Ectodermal cell (in vitro differentiated cells): ENCODE measurements around the gene MTCP1.

ENCODE experiments used
- H3K27ac ChIP-seq: 2 replicates; pipeline ENCODE4 v1.7.0; 2013; ENCODE audit warnings: mild to moderate bottlenecking, low read depth, low read length; ENCODE audit not compliant: insufficient read depth, poor library complexity, severe bottlenecking
- H3K27me3 ChIP-seq: 2 replicates; pipeline ENCODE4 v1.7.0; 2013; ENCODE audit warnings: mild to moderate bottlenecking, low read length; ENCODE audit not compliant: insufficient read depth, control insufficient read depth, poor library complexity, severe bottlenecking
- H3K36me3 ChIP-seq: one replicate; pipeline ENCODE4 v1.7.0; 2013; ENCODE audit warnings: low read length; ENCODE audit not compliant: control insufficient read depth, insufficient read depth
- H3K4me1 ChIP-seq: one replicate; pipeline ENCODE4 v1.7.0; 2013; ENCODE audit warnings: low read length; ENCODE audit not compliant: control insufficient read depth, insufficient read depth
- H3K4me3 ChIP-seq: 2 replicates; pipeline ENCODE4 v1.7.0; 2013; ENCODE audit warnings: low read depth, low read length, control low read depth; ENCODE audit not compliant: insufficient read depth
- H3K9me3 ChIP-seq: 2 replicates; pipeline ENCODE4 v1.7.0; 2013; ENCODE audit warnings: mild to moderate bottlenecking, low read length, moderate library complexity; ENCODE audit not compliant: control insufficient read depth
- WGBS, 2 experiments: methylation state at CpG; one replicate each; pipeline ENCODE4 v1.1.7; 2013; ENCODE audit warnings: missing lambda C conversion rate in 2 of 2; 5-methylcytosine and 5-hydroxymethylcytosine counted together

The MTCP1 gene

GRCh38 chrX:155054255-155054654 lies 16.7 kb downstream of the MTCP1 start:
- H3K9me3 ChIP-seq: no peaks in the 10 kb centered on the region
- 95 to 100% methylated on average over 1 of the region's 4 CpGs for WGBS, 2 experiments
- no peaks in the 10 kb centered on the region for H3K36me3 ChIP-seq
- H3K27ac ChIP-seq: no peak overlapping the region
- no peak overlapping the region for H3K4me3 ChIP-seq
- H3K4me1 ChIP-seq: no peaks in the 10 kb centered on the region
- no peaks in the 10 kb centered on the region for H3K27me3 ChIP-seq

- 87 to 95% methylated on average over 3 of the region's 3 CpGs for WGBS, 2 experiments
- no peak overlapping the region for H3K27ac ChIP-seq
- H3K27me3 ChIP-seq: no peaks in the 10 kb centered on the region
These were observed 17.3 kb downstream of the MTCP1 start for GRCh38 chrX:155053656-155054055.

GRCh38 chrX:155052738-155053498 lies 18.0 kb downstream of the MTCP1 start:
- no peaks in the 10 kb centered on the region for H3K9me3 ChIP-seq
- H3K4me1 ChIP-seq: no peaks in the 10 kb centered on the region
- no peak overlapping the region for H3K4me3 ChIP-seq
- no peaks in the 10 kb centered on the region for H3K36me3 ChIP-seq
- no peaks in the 10 kb centered on the region for H3K27me3 ChIP-seq
- H3K27ac ChIP-seq: no peak overlapping the region
- 94 to 95% methylated on average over 5 of the region's 5 CpGs for WGBS, 2 experiments

More at GRCh38 chrX:155053656-155054055, 17.3 kb downstream of the MTCP1 start:
- Histone ChIP-seq H3K4me1 (no peaks in the 10 kb centered on the region), H3K36me3 (no peaks in the 10 kb centered on the region), H3K9me3 (no peaks in the 10 kb centered on the region), H3K4me3 (no peak overlapping the region)

- 14 to 44% methylated on average over 5 to 8 of the region's 9 CpGs for WGBS, 2 experiments
- H3K27me3 ChIP-seq: no peaks in the 10 kb centered on the region
- H3K4me1 ChIP-seq: no peaks in the 10 kb centered on the region
- H3K9me3 ChIP-seq: no peaks in the 10 kb centered on the region
- H3K27ac ChIP-seq: no peak overlapping the region
- H3K36me3 ChIP-seq: no peaks in the 10 kb centered on the region
- H3K4me3 ChIP-seq: no peak overlapping the region
These were observed 21.8 kb downstream of the MTCP1 start for GRCh38 chrX:155048977-155049619.

- 83 to 88% methylated on average over 4 to 5 of the region's 5 CpGs for WGBS, 2 experiments
- Histone ChIP-seq H3K36me3 (no peaks in the 10 kb centered on the region), H3K4me3 (no peak overlapping the region), H3K27me3 (no peaks in the 10 kb centered on the region), H3K4me1 (no peaks in the 10 kb centered on the region), H3K9me3 (no peaks in the 10 kb centered on the region), H3K27ac (no peak overlapping the region)
These were observed 24.0 kb downstream of the MTCP1 start for GRCh38 chrX:155046811-155047528.

GRCh38 chrX:155046129-155046810 lies 24.7 kb downstream of the MTCP1 start:
- no peaks in the 10 kb centered on the region for H3K27me3 ChIP-seq
- H3K36me3 ChIP-seq: no peaks in the 10 kb centered on the region
- no peaks in the 10 kb centered on the region for H3K4me1 ChIP-seq
- H3K4me3 ChIP-seq: no peak overlapping the region
- no peak overlapping the region for H3K27ac ChIP-seq
- WGBS, 2 experiments: 95 to 97% methylated on average over 4 to 5 of the region's 6 CpGs
- H3K9me3 ChIP-seq: no peaks in the 10 kb centered on the region

GRCh38 chrX:155035688-155036087 lies 35.2 kb downstream of the MTCP1 start:
- H3K4me1 ChIP-seq: no peaks in the 10 kb centered on the region
- H3K9me3 ChIP-seq: no peaks in the 10 kb centered on the region
- no peak overlapping the region for H3K4me3 ChIP-seq
- H3K27me3 ChIP-seq: no peaks in the 10 kb centered on the region
- H3K27ac ChIP-seq: no peak overlapping the region
- H3K36me3 ChIP-seq: no peaks in the 10 kb centered on the region
- 96% methylated on average over 4 of the region's 4 CpGs; no CpG with 5 or more reads in 1 of the 2 experiments for WGBS, 2 experiments

GRCh38 chrX:155031657-155032056 lies 39.3 kb downstream of the MTCP1 start:
- Histone ChIP-seq H3K27me3 (no peaks in the 10 kb centered on the region), H3K4me1 (no peaks in the 10 kb centered on the region), H3K36me3 (no peaks in the 10 kb centered on the region), H3K27ac (no peak overlapping the region), H3K4me3 (no peak overlapping the region), H3K9me3 (no peaks in the 10 kb centered on the region)
- WGBS, 2 experiments: 93 to 94% methylated on average over 5 of the region's 5 CpGs

- Histone ChIP-seq H3K9me3 (no peaks in the 10 kb centered on the region), H3K27me3 (no peaks in the 10 kb centered on the region), H3K36me3 (no peaks in the 10 kb centered on the region), H3K4me3 (no peak overlapping the region), H3K4me1 (no peaks in the 10 kb centered on the region), H3K27ac (no peak overlapping the region)
- 91% methylated on average over 2 of the region's 2 CpGs; no CpG with 5 or more reads in 1 of the 2 experiments for WGBS, 2 experiments
These were observed 42.1 kb downstream of the MTCP1 start for GRCh38 chrX:155028877-155029291.
